Activated naive CD8-positive, alpha-beta T cell treated with anti-CD3 and anti-CD28 coated beads, Interleukin-2, amount 10 ng/mL, durations not matched to agents 7 days and 5 days (primary cell): ENCODE data around the gene FGF12. TPM values are rescaled to one million over a fixed set of nuclear protein-coding genes. Genes with fewer than 3 reads are reported as not detected.
"Not testable (repeated sequence)": the region's sequence is repeated elsewhere in the genome, so short reads cannot be mapped to it uniquely, and the experiment has no call there.

Source experiments
- ATAC-seq: fragments of 150-1000 bp; cut with Tn5 transposase; one replicate; pipeline ENCODE4 v1.10.0; 2021; ENCODE audit warnings: low read depth, moderate library complexity
- POLR2A ChIA-PET: fragments of 350-600 bp; sonication (Branson Sonifier 250); formaldehyde crosslinking; loops from one replicate; lab custom pipeline; 2021; ENCODE audit warnings: antibody characterized with exemption; lab: Charles Lee
- DNase-seq: peaks from one replicate; pipeline ENCODE4 v3.0.0; 2021
- H3K27ac Mint-ChIP-seq: one replicate; pipeline ENCODE4 v1.8.0; 2022; ENCODE audit warnings: mild to moderate bottlenecking, mixed read lengths
- H3K27me3 Mint-ChIP-seq: one replicate; pipeline ENCODE4 v1.8.0; 2022; ENCODE audit warnings: mild to moderate bottlenecking, moderate library complexity, mixed read lengths
- H3K36me3 Mint-ChIP-seq: one replicate; pipeline ENCODE4 v1.8.0; 2021; ENCODE audit warnings: mild to moderate bottlenecking, mixed read lengths
- H3K4me1 Mint-ChIP-seq: one replicate; pipeline ENCODE4 v1.8.0; 2021; ENCODE audit warnings: mixed read lengths
- H3K4me3 Mint-ChIP-seq: one replicate; pipeline ENCODE4 v1.8.0; 2022; ENCODE audit warnings: mild to moderate bottlenecking, moderate library complexity, mixed read lengths
- H3K9me3 Mint-ChIP-seq: one replicate; pipeline ENCODE4 v1.8.0; 2021; ENCODE audit warnings: mixed read lengths
- total RNA-seq, 2 experiments: library from RNA; stranded (reverse); gene quantifications; one replicate each; pipeline ENCODE4 v1.2.3, GENCODE V29; 2021

Gene FGF12
- total RNA-seq, 2 experiments from 2014 or later: not detected

- POLR2A ChIA-PET: no interaction called here
- H3K27me3 Mint-ChIP-seq: no peaks in the 10 kb centered on the region
- DNase-seq: no peak
- H3K27ac Mint-ChIP-seq: no peak overlapping the region
- no peak for ATAC-seq
- no peaks in the 10 kb centered on the region for H3K9me3 Mint-ChIP-seq
- H3K4me1 Mint-ChIP-seq: no peaks in the 10 kb centered on the region
- no peaks in the 10 kb centered on the region for H3K36me3 Mint-ChIP-seq
- H3K4me3 Mint-ChIP-seq: no peak overlapping the region
Observed at GRCh38 chr3:192718156-192718555, 9.2 kb downstream of the FGF12 start.

GRCh38 chr3:192715126-192715525 is 12.2 kb downstream of the FGF12 start:
- Mint-ChIP-seq H3K27me3 (no peaks in the 10 kb centered on the region), H3K4me3 (no peak overlapping the region), H3K9me3 (peaks cover 3% of the 10 kb centered on the region), H3K36me3 (no peaks in the 10 kb centered on the region), H3K4me1 (no peaks in the 10 kb centered on the region), H3K27ac (no peak overlapping the region)
- POLR2A ChIA-PET: no interaction called here
- DNase-seq (no peak), ATAC-seq (no peak)

DNA sequence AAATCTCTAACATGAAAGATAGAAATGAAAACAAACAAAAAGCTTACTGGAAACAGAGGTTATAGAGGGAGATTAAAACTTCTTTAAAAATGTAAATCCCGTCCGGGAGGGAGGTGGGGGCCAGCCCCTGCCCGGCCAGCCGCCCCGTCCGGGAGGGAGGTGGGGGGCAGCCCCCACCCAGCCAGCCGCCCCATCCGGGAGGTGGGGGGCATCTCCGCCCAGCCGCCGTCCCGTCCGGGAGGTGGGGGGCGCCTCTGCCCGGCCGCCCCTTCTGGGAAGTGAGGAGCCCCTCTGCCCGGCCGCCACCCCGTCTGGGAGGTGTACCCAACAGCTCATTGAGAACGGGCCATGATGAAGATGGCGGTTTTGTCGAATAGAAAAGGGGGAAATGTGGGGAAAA is 16.2 kb downstream of the FGF12 start:
- H3K27me3 Mint-ChIP-seq, POLR2A ChIA-PET: not testable (repeated sequence)

DNA sequence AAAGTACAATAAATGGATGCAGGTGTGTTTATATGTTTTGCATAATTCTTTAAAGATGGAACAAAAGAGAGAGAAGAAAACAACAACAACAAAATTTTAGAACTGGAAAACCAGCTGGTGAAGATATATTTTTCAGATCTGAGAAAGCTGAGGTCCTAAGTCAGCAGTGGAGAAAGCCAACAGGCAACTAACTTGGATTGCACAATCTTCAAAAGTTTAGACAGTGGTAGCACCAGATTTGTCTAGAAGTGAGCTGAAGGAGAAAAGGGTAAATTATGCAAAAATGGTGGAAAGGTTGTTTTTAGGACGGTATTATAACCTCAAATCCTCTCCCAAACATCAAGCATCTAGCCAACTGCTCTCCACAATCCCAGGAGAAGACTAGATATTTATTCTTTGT is 17.0 kb downstream of the FGF12 start:
- no peak overlapping the region for H3K27ac Mint-ChIP-seq
- no peaks in the 10 kb centered on the region for H3K27me3 Mint-ChIP-seq
- ATAC-seq (no peak), DNase-seq (no peak)
- POLR2A ChIA-PET: no interaction called here
- no peaks in the 10 kb centered on the region for H3K36me3 Mint-ChIP-seq
- H3K4me3 Mint-ChIP-seq: no peak overlapping the region
- peaks cover 3% of the 10 kb centered on the region for H3K9me3 Mint-ChIP-seq
- H3K4me1 Mint-ChIP-seq: no peaks in the 10 kb centered on the region

More for the DNA sequence above, 16.2 kb downstream of the FGF12 start:
- not testable (repeated sequence) for DNase-seq, H3K4me3 Mint-ChIP-seq, H3K9me3 Mint-ChIP-seq, ATAC-seq, H3K4me1 Mint-ChIP-seq, H3K27ac Mint-ChIP-seq, H3K36me3 Mint-ChIP-seq

DNA sequence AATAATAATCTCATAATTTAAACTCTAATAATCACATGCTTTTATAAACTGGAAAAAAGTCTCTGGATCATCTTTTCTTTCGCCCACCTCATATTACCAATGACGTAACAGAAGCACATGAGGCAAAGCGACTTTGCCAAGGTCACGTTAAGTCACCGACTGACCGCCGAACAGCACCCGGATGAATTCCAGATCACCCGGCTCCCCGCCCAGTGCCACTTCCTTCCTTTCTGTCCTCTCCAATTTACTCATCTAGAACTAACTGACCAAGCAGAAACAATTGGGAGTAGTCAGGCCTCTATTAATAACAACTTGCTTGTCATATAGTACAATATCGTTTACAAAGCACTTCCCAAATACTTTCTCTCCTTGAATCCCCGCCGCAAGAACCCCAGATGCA is 21.1 kb downstream of the FGF12 start:
- no peak for ATAC-seq
- no peak overlapping the region for H3K4me3 Mint-ChIP-seq
- no peaks in the 10 kb centered on the region for H3K27me3 Mint-ChIP-seq
- H3K4me1 Mint-ChIP-seq: no peaks in the 10 kb centered on the region
- DNase-seq: no peak
- H3K27ac Mint-ChIP-seq: no peak overlapping the region
- POLR2A ChIA-PET: no interaction called here
- H3K36me3 Mint-ChIP-seq: no peaks in the 10 kb centered on the region
- peaks cover 3% of the 10 kb centered on the region for H3K9me3 Mint-ChIP-seq

- H3K36me3 Mint-ChIP-seq: no peaks in the 10 kb centered on the region
- POLR2A ChIA-PET: no interaction called here
- H3K27me3 Mint-ChIP-seq: no peaks in the 10 kb centered on the region
- H3K4me1 Mint-ChIP-seq: no peaks in the 10 kb centered on the region
- no peak overlapping the region for H3K4me3 Mint-ChIP-seq
- H3K9me3 Mint-ChIP-seq: no peaks in the 10 kb centered on the region
- ATAC-seq (no peak), DNase-seq (no peak)
- H3K27ac Mint-ChIP-seq: no peak overlapping the region
Observed at GRCh38 chr3:192700885-192701284, 26.5 kb downstream of the FGF12 start.

DNA sequence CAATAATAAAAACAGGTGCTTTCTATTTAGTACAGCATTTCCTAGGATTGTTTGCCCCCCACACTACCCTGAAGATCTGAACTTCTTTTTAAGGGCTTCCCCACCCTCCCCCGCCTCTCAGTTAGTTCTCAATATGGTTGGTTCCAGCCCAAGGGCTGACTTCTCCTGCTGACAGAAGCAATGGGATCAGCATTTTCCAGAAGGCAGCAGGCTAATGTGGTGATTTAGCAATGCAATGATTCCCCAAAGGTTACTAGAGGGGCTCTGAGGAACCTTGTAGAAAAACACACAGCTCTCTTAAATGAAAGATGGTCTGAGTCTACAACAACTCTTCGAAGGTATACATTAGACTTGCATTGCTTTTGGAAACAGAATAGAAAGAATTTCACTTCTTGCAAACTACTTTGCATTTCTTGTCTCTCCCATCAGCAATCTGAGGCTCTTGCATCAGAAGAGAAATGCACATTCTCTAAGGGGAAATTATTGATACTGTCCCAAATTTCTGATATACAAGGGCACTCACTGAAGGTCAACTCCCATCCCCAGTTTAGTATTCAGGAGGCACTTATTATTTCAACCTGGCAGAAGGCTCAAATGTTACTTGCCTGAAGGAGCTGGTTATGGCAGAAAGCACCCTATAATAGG is 30.3 kb downstream of the FGF12 start:
- Mint-ChIP-seq H3K36me3 (no peaks in the 10 kb centered on the region), H3K4me3 (no peak overlapping the region), H3K27ac (no peak overlapping the region), H3K27me3 (peaks cover under 1% of the 10 kb centered on the region), H3K4me1 (no peaks in the 10 kb centered on the region), H3K9me3 (no peaks in the 10 kb centered on the region)
- DNase-seq (no peak), ATAC-seq (no peak)
- POLR2A ChIA-PET: no interaction called here

DNA sequence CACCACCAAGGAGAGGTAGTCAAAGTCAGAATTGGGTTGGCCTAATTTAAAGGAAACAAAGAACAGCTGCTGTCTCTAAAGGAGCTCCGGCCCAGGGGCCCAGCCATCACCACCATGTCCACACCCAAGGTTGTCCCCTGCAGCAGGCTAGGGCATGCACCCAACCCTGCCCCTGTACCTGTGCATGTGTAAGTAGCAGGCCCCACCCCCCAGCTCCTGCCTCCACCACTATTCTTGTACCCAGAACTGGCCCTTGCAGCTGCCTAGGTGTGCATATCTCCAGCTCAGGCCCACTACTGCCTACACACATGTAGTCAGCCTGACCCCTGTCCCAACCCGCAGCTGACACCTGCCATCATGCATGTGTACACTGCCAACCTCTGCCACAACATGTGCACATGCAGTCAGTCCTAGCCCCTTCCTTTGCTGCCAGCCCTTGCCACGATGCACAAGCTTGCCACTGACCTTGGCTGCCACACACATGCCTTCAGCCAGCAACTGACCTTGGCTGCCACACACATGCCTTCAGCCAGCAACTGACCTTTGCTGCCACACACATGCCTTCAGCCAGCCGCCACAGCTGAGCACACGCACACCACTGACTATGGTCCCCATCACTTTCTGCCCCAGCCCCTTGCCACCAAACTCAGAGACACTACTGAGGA is 39.7 kb downstream of the FGF12 start:
- Mint-ChIP-seq H3K36me3 (no peaks in the 10 kb centered on the region), H3K27me3 (peaks cover 2% of the 10 kb centered on the region), H3K27ac (no peak overlapping the region), H3K4me3 (no peak overlapping the region), H3K4me1 (no peaks in the 10 kb centered on the region), H3K9me3 (no peaks in the 10 kb centered on the region)
- POLR2A ChIA-PET: no interaction called here
- DNase-seq (no peak), ATAC-seq (no peak)

- peaks cover 1% of the 10 kb centered on the region for H3K27me3 Mint-ChIP-seq
- POLR2A ChIA-PET: no interaction called here
- no peaks in the 10 kb centered on the region for H3K9me3 Mint-ChIP-seq
- H3K4me3 Mint-ChIP-seq: no peak overlapping the region
- H3K4me1 Mint-ChIP-seq: no peaks in the 10 kb centered on the region
- DNase-seq (no peak), ATAC-seq (no peak)
- no peak overlapping the region for H3K27ac Mint-ChIP-seq
- no peaks in the 10 kb centered on the region for H3K36me3 Mint-ChIP-seq
Observed at GRCh38 chr3:192685801-192686200, 41.5 kb downstream of the FGF12 start.

GRCh38 chr3:192684151-192684550 is 43.2 kb downstream of the FGF12 start:
- Mint-ChIP-seq H3K4me3 (no peak overlapping the region), H3K27me3 (peaks cover 1% of the 10 kb centered on the region), H3K36me3 (no peaks in the 10 kb centered on the region), H3K4me1 (no peaks in the 10 kb centered on the region), H3K27ac (no peak overlapping the region), H3K9me3 (no peaks in the 10 kb centered on the region)
- no peak for DNase-seq
- POLR2A ChIA-PET: no interaction called here
- no peak for ATAC-seq

DNA sequence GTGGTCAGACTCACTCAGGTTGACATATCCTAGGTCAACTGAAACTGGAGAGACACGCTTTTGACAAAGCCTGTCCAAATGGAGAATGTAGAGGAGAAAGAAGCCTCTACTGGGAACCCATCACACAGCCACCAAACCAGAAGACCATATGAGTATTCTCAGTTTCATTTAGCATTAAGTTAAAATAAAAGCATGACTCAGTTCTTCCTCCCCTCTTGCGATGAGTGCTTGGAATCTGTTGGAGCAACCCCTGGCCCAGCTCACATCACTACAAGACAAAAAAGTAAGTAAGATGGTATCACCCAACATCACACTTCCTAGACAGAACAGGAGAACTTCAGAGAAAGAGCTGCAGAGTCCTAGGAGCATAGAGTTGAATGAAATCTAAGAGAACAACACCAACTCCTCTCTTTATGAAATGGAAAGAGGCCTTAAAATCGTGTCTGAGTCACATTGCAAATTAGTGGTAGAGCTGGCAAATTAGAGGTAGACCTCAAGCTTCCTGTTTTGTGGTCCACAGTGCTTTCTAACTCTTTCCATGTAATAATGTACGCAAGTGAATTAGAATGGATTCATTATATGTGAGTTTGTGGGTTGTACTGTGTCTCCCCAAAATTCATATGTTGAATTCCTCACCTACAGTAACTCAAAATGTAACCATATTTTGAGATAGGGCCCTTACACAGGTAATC is 51.2 kb downstream of the FGF12 start:
- H3K9me3 Mint-ChIP-seq: peaks cover 3% of the 10 kb centered on the region
- DNase-seq (no peak), ATAC-seq (no peak)
- H3K27ac Mint-ChIP-seq: peak overlapping the region; percentile 45
- no peaks in the 10 kb centered on the region for H3K36me3 Mint-ChIP-seq
- POLR2A ChIA-PET: no interaction called here
- H3K27me3 Mint-ChIP-seq: peaks cover 3% of the 10 kb centered on the region
- H3K4me1 Mint-ChIP-seq: peaks cover 3% of the 10 kb centered on the region
- H3K4me3 Mint-ChIP-seq: no peak overlapping the region

DNA sequence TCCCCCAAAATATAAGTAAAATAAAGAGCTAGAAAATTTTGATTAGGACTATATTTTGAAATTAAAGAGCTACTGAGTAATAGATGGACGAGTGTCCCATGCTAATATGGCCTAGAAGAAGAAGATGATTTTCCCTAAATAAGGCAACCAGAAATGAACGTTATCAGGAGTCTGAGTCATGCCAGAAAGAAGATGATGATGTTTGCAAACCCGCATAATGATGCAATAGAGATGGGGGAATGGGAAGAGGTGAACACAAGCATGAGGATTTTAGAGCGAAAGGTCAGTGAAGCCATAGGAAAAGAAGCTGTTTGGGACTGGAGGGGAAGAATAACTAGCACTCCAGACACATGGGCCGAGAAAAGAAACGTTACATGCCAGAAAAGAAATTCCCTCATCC is 71.7 kb downstream of the FGF12 start:
- POLR2A ChIA-PET: no interaction called here
- no peaks in the 10 kb centered on the region for H3K27me3 Mint-ChIP-seq
- no peak overlapping the region for H3K4me3 Mint-ChIP-seq
- no peaks in the 10 kb centered on the region for H3K36me3 Mint-ChIP-seq
- ATAC-seq (no peak), DNase-seq (no peak)
- H3K27ac Mint-ChIP-seq: no peak overlapping the region
- no peaks in the 10 kb centered on the region for H3K9me3 Mint-ChIP-seq
- no peaks in the 10 kb centered on the region for H3K4me1 Mint-ChIP-seq

DNA sequence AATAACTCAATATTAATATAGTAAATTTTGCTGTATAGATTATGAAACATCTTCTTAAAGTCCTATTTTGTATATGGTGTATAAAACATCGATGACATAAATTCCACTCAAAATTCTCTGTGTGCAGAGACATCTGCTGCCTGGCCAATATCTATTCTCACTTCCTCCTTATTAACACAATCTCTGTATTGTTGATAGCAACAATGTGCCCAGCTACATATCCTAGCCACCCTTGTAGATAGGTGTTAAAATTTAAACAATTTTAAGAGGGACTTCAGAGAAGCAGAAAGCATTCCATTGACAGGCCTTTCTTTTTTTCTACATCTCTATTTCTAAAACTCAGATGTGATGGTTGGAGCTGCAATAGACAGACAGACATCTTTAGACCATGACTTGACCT is 72.3 kb downstream of the FGF12 start:
- DNase-seq (no peak), ATAC-seq (no peak)
- H3K36me3 Mint-ChIP-seq: no peaks in the 10 kb centered on the region
- no peaks in the 10 kb centered on the region for H3K27me3 Mint-ChIP-seq
- H3K27ac Mint-ChIP-seq: no peak overlapping the region
- H3K4me3 Mint-ChIP-seq: no peak overlapping the region
- no peaks in the 10 kb centered on the region for H3K4me1 Mint-ChIP-seq
- H3K9me3 Mint-ChIP-seq: no peaks in the 10 kb centered on the region
- POLR2A ChIA-PET: no interaction called here

DNA sequence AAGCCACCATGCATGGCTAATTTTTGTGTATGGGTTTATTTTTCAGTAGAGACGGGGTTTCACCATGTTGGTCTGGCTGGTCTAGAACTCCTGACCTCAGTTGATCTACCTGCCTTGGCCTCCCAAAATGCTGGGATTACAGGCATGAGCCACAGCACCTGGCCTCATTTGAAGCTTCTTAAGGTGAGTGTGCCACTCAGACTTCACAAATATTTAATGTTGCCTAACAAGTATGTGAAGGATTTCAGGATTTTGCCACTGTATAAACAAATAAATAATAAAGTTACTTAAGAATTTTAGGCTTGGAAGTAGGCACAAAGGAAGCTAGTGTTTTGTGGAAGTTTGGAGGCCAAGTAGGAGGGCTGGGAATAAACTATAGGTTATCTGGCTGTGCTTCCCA is 73.5 kb downstream of the FGF12 start:
- Mint-ChIP-seq H3K36me3 (no peaks in the 10 kb centered on the region), H3K4me1 (no peaks in the 10 kb centered on the region), H3K27me3 (no peaks in the 10 kb centered on the region), H3K4me3 (no peak overlapping the region), H3K27ac (no peak overlapping the region), H3K9me3 (no peaks in the 10 kb centered on the region)
- ATAC-seq (no peak), DNase-seq (no peak)
- POLR2A ChIA-PET: no interaction called here
